SH-SY5Y (cell line): Measurements from ENCODE around the gene ZC2HC1B.

ENCODE experiments used
- GATA2 ChIP-seq: IDR thresholded peaks from 2 replicates; pipeline ENCODE4 v1.6.1; 2011; ENCODE audit warnings: mild to moderate bottlenecking, low read depth, low read length
- GATA3 ChIP-seq: IDR thresholded peaks from 2 replicates; pipeline ENCODE4 v1.6.1; 2011; ENCODE audit warnings: low read depth, mild to moderate bottlenecking, low read length, moderate library complexity

ZC2HC1B gene

DNA sequence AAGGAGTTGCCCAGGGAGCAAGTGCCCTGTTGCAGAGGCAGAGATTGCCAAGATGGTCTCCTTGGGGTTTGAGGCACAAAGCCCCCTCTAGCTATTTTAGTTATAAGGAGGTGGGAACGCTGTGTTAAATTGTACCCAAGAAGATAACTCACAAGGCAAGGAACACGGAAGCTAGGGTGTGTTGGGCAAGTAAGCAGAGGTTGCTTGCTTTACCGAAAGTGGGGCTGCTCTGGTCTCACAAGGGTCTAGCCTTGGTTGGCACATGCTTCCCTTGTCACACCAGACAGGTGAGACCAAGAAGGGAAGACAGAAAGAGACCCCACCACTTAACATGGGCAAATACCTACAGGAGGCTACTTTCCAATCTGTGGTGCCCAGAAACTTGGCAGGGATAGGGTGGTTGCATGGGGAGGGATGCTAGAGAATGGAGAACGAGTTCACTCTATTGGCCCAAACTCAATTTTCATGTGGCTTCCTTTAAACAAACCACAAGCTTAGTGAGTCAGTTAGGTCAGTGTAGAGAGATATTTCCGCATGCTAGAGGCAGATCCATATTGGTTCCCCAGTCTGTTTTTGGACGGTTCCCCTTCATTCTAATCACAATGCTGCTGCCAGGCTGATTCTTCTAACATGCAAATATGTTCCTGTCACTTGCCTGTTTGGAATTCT, 101.4 kb downstream of the ZC2HC1B start:
- TF ChIP-seq GATA3 (no peak), GATA2 (no peak)

DNA sequence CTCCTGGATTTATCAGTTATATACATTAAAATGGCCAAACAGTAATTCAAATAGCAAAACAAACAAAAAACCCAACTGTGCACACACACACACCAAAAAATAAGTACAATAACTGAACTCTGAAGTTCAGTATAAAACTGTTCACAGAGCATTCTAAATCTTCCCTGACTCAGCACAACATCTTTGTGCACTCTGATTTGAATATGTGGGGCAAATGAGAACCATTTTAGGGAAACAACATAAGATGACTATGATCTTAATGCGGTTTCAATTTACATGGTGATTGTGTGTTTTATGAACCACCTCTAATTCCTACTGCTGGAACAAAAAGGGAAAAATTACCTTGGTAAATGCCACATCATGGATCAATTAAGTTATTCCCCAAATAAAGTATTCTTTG, 102.0 kb downstream of the ZC2HC1B start:
- TF ChIP-seq GATA3 (no peak), GATA2 (no peak)

DNA sequence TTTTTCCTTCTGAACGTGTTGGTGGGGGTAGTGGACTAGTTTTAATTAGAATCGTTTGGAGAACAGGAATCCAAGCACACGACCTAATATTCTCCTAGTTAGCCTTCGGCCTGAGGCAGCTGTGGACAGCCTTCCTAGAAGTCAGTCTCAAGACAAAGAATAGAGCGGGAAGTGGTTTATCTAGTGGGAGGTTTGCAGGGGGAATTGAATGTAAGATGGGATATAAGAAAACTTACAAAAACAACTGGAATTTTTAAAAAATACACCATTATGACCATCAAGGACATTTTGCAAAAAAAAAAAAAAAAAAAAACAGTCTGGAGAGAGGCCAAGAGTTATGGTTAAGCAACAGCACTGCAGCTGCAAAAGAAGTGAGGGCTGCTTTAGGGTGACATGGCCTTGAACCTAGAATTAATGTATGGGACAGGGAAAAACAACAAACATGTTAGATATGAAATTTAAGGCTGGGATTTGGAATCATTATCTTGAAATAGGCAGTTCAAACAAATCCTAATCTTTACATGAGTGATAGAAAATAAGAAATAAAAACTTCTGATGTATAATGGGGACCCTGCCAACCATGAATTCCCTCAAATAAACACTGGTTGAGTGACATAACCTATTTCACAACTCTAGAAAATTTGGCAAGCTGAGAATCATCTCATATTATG, 103.6 kb downstream of the ZC2HC1B start:
- TF ChIP-seq GATA3 (no peak), GATA2 (no peak)

DNA sequence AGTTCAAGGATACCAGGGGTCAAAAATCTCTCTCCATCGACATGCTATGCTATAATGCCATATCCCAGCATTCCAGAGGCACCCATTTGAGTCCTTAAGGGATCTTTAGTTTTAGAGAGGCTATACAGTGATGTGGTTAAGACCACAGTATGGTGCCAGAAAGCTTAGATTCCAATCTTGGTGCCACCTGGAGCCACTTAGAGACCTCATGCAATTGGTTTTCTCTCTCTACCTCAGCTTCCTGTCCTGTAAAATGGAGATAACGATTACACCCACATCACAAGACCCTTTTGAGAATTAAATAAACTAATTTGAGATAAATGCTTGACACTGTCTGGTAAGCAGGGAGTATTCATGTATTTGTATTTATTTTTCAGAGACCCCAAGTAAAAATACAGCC, 104.8 kb downstream of the ZC2HC1B start:
- TF ChIP-seq GATA3, result no peak
- no peak for TF ChIP-seq GATA2

DNA sequence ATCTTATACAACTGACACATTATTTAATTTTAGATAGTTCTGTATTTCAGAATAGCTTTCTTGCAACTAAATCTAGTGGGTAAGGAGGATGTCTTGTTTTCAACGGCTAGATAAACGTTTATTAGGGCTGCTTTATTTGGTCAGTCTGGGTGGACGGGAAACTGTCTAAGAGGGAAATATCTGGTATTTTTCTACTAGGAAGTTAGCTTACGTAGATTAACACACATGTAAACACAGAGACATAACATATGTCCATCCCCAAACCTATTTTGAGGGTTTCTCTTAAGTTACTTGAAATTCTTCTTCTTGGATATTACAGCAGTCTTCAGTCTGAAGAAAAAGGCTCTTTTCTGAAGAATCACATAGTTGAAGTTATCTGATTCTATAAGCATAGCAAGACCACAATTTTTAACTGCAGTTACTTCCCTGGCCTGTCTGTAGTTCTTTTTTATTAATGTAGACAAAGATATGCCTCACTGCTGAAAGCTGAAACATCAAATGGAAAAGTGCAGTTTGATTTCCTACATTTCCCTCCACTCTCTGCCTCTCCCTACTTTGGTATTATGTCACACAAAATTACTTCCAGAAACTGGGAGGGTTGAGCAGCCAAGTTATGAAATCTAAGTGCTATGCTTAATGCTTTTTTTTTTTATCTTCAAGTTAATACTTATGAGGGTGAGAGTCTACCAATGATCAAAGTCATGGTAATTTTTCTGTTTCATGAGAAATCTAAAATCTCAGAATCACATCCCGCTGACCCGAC, 106.4 kb downstream of the ZC2HC1B start:
- no peak for TF ChIP-seq GATA3

DNA sequence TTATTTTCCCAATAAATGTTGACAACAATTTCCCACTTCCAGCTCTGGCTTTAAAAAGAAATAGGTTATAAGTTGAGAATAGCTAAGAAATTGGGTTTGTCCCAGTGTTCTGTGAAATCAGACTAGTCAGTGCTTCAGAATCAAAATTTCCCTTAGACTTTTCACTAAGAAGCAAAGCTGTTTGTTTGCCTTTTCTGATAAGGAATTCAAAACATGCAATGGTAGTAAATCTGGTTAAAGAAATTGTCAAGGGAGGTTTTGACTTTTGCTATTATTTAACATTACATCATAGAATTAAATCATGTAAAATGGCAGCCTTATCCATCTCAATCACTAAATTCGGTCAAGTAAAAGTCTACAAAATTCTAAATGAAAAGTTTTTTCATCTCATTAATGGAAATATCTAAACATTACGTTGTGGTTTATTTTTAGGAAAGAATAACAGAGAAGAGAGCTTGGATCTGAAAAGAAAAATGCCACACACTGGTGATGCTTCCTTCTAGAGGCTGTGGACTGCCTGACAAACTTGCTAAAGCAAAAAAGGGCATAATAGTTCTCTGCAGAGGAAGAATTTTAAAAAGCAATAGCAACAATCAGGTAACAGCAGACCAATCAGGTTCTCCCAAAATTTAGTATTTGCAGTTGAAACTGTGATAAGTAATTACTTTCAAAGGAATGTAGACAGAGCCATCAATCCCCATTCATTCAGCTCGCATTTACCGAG, 107.4 kb downstream of the ZC2HC1B start:
- TF ChIP-seq GATA2 (no peak), GATA3 (no peak)

DNA sequence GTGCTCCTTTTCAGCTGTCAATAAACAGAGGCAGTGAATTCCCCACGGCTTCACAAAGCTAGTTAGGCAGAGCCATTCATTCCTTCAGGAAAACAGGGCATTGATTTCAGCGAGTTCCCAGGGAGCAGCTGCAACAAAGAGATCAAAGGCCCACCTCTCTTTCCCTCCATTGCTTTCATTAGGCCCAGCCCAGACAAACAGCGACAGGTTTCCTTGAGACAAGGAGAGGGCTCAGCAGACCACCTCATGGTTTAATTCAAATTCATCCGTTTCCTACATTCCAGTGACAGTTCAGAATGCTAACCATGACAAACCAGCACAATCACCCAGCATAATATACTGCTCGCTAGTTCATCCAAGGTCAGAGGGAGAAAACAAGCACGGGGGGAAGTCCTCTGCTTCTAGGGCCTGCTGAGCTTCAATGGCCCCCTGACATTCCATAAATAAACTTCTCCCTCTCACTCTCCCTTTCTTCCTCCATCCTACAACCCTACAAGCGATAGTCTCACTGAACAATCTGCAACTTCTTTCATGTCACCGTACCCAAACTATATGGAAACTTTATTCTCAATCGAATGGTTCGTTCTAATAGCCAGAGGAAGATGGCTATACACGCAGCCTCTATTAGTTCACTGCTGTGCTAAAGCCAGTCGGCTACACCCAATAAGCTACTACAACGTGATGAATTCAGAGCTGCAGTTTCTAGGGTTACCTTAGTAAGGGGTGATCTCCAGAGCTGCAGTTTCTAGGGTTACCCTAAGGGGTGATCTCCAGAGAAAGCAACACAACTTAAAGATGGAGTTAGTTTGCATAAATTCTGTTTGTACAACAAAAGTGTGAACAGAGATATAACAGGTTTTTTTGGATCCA, 109.1 kb downstream of the ZC2HC1B start:
- TF ChIP-seq GATA3 (no peak), GATA2 (no peak)

DNA sequence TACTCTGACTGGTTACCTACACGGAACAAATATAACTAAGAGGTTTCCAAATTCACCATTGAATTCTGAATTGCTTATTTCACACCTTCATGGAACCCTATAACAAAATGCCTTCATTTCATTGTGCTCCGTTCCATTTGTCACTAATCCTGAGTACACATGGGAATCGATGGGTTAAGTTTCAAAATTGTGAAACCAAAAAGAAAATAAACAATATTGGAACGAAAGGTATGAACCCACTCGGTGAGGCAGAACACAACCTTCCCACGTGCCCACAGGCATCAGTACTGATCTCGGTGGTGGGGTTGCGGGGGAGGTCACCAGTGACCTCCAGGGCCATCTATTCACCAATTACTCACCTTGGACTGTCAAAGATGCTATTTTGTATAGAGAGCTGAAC, 109.8 kb downstream of the ZC2HC1B start:
- TF ChIP-seq GATA3, result no peak
- no peak for TF ChIP-seq GATA2

DNA sequence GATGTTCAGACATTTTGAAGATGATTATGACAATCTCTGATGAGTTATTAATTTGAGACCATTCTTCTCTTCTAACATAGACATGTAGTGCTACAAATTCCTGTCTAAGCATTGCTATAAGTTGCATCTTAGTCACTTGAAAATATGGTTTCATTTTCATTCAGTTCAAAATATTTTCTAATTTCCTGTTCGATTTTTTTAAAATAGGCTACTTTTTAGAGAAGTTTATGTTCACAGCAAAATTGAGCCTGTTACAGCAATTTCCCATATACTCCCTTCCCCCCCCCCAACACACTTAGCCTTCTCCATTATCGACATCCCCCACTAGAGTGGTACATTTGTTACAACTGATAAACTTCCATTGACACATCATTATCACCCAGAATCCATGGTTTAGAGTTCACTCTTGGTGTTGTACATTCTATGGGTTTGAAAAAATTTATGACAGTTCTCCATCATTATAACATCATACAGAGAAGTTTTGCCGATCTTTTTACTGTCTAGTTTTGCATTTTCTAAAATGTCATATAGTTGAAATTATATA, 112.6 kb downstream of the ZC2HC1B start:
- TF ChIP-seq GATA2 (no peak), GATA3 (no peak)

DNA sequence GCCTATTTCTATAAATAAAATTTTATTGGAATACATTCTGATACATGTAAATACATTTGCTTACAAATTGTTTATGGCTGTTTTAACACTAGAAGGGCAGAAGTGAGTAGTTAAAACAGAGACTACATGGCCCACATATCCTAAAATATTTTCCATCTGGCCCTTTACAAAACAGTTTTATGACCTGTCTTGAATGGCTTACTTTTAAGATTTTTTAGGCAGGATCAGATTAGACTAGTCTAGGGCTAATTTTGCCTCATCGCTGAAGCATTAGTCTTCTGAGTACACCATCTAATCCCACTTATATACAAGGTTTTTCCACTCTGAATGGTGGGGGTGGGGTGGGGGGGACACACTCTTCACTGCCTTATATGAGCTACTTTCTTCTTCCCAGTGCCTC, 116.6 kb downstream of the ZC2HC1B start:
- no peak for TF ChIP-seq GATA3
- TF ChIP-seq GATA2, result no peak

DNA sequence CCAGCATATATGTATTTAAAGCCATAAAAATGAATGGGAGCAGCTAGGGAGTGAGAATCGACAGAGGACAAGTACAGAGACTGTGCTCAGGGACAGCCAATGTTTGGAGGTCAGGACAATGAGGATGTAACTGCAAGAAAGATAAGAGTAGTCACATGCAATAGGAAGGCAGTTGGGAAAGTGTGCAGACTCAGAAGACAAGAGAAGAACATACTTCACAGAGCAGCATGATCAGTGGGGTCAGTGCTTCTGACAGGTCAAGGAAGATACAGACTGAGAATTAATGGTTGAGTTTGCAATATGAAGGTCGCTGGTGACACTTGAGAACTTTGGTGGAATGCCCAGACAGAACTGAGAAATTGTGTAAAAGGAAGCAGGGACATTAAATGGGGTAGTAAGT, 118.7 kb downstream of the ZC2HC1B start:
- TF ChIP-seq GATA2 (no peak), GATA3 (no peak)

DNA sequence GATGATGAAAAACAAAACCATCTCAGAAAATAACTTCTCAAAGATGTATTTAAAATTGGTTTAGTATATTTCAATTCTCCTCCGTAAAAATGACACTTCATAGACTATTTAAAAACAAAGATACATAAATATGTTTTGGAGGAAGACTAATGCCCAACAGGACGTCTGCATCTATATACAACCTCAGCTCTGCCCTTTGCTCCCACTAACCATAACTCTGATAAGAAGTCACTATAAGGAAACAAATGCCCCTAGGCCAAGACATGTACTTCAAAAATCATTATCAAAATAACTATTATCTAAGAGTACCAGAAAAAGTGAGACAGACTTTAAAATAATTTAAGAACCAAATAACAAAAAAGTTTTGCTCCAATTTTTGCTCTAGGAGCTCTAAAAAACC, 120.4 kb downstream of the ZC2HC1B start:
- no peak for TF ChIP-seq GATA3
- no peak for TF ChIP-seq GATA2

DNA sequence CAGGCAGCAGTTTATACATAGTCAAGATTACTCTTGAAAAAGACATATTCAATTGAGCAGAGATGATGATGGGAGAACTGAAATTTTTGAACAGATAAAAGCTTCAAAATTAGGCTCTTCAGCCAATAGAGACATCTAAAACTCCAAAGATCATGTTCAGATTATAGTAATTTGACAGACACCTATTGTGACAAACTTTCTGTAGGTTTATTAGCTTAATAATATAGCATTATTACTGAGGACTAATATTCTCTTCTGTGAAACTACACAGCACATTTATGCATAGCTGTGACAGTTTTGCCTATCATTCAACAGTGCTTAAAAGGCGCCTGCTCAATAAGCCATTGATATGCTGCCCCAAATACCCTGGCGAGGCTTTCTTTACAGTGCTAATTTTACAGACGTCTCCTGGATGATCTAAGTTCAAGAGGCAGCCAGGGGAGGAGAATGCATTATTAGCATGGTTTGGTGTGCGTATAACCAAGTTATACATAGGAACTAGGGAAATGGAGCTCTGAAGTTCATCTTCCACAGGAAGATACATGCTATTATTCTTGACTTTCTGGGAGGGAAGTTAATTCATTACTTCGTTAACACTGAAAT, 122.3 kb downstream of the ZC2HC1B start:
- TF ChIP-seq GATA3, result no peak
- no peak for TF ChIP-seq GATA2
